SK-N-SH treated with all-trans-retinoic acid at 6 μM for 48 hours (cell line): Measurements from ENCODE around the gene C2CD3.

Experiments
- ATAC-seq: fragments of 200-7000 bp; cut with Tn5 transposase; 3 replicates; pipeline ENCODE4 v1.9.1; 2020; ENCODE audit warnings: mild to moderate bottlenecking, moderate library complexity
- ARNTL ChIP-seq: fragments of 450-650 bp; formaldehyde crosslinking; IDR thresholded peaks from 2 replicates; pipeline ENCODE4 v1.5.0; 2020; ENCODE audit warnings: low read depth, mild to moderate bottlenecking, moderate library complexity, borderline replicate concordance
- BACH2 ChIP-seq: fragments of 250-450 bp; sonication (Bioruptor Pico); IDR thresholded peaks from 2 replicates; pipeline ENCODE4 v1.9.0; 2021; ENCODE audit warnings: mild to moderate bottlenecking, borderline replicate concordance
- CSDC2 ChIP-seq: fragments of 250-450 bp; sonication (Bioruptor Pico); IDR thresholded peaks from 2 replicates; pipeline ENCODE4 v1.5.0; 2020; ENCODE audit warnings: mild to moderate bottlenecking, moderate library complexity
- ESRRG ChIP-seq: fragments of 250-450 bp; sonication (Bioruptor Pico); IDR thresholded peaks from 2 replicates; pipeline ENCODE4 v1.6.1; 2021; ENCODE audit warnings: mild to moderate bottlenecking
- ISL1 ChIP-seq: fragments of 250-450 bp; sonication (Bioruptor Pico); IDR thresholded peaks from 2 replicates; pipeline ENCODE4 v2.1.2; 2022; ENCODE audit warnings: mild to moderate bottlenecking, moderate library complexity
- OSR1 ChIP-seq: fragments of 250-450 bp; sonication (Bioruptor Pico); IDR thresholded peaks from 2 replicates; pipeline ENCODE4 v1.8.0; 2022; ENCODE audit warnings: moderate library complexity, mild to moderate bottlenecking, inconsistent platforms
- PPARA ChIP-seq: fragments of 250-450 bp; sonication (Bioruptor Pico); IDR thresholded peaks from 2 replicates; pipeline ENCODE4 v1.5.0; 2020; ENCODE audit warnings: mild to moderate bottlenecking, borderline replicate concordance
- RARB ChIP-seq: fragments of 250-450 bp; sonication (Bioruptor Pico); IDR thresholded peaks from 2 replicates; pipeline ENCODE4 v1.8.0; 2021; ENCODE audit warnings: mild to moderate bottlenecking, moderate library complexity
- SNAI2 ChIP-seq: fragments of 250-450 bp; sonication (Bioruptor Pico); IDR thresholded peaks from 2 replicates; pipeline ENCODE4 v1.5.0; 2020; ENCODE audit warnings: mild to moderate bottlenecking, moderate library complexity
- TCF4 ChIP-seq: fragments of 250-450 bp; sonication (Bioruptor Pico); IDR thresholded peaks from 2 replicates; pipeline ENCODE4 v1.8.0; 2021; ENCODE audit warnings: mild to moderate bottlenecking, moderate library complexity, borderline replicate concordance
- TOX ChIP-seq: fragments of 250-450 bp; sonication (Bioruptor Pico); IDR thresholded peaks from 2 replicates; pipeline ENCODE4 v1.8.0; 2021; ENCODE audit warnings: mild to moderate bottlenecking, moderate library complexity, borderline replicate concordance
- ZC3H10 ChIP-seq: fragments of 250-450 bp; sonication (Bioruptor Pico); IDR thresholded peaks from 2 replicates; pipeline ENCODE4 v1.5.1; 2021; ENCODE audit warnings: mild to moderate bottlenecking, moderate library complexity
- ZFP3 ChIP-seq: fragments of 250-450 bp; sonication (Bioruptor Pico); IDR thresholded peaks from 2 replicates; pipeline ENCODE4 v1.5.0; 2020; ENCODE audit warnings: mild to moderate bottlenecking, moderate library complexity
- ZFP30 ChIP-seq: fragments of 450-650 bp; formaldehyde crosslinking; IDR thresholded peaks from 2 replicates; pipeline ENCODE4 v1.5.0; 2022; ENCODE audit warnings: mild to moderate bottlenecking, moderate library complexity
- ZNF565 ChIP-seq: fragments of 450-650 bp; formaldehyde crosslinking; conservative IDR thresholded peaks from 2 replicates; pipeline ENCODE4 v1.5.0; 2020; ENCODE audit warnings: low read depth, mild to moderate bottlenecking, moderate library complexity
- ZNF70 ChIP-seq: fragments of 450-650 bp; formaldehyde crosslinking; IDR thresholded peaks from 2 replicates; pipeline ENCODE4 v1.5.0; 2020; ENCODE audit warnings: mild to moderate bottlenecking, moderate library complexity
- TF ChIP-seq, protein P1 (sequence below): fragments of 250-450 bp; sonication (Bioruptor Pico); IDR thresholded peaks from 2 replicates; pipeline ENCODE4 v1.5.1; 2020; ENCODE audit warnings: low read depth, mild to moderate bottlenecking, moderate library complexity
- TF ChIP-seq, protein P2 (sequence below): fragments of 250-450 bp; sonication (Bioruptor Pico); IDR thresholded peaks from 2 replicates; pipeline ENCODE4 v1.5.1; 2021; ENCODE audit warnings: mild to moderate bottlenecking, moderate library complexity
- TF ChIP-seq, protein P3 (sequence below): fragments of 250-450 bp; sonication (Bioruptor Pico); IDR thresholded peaks from 2 replicates; pipeline ENCODE4 v1.8.0; 2020; ENCODE audit warnings: mild to moderate bottlenecking, moderate library complexity, borderline replicate concordance
- TF ChIP-seq, protein P4 (sequence below): fragments of 250-450 bp; sonication (Bioruptor Pico); IDR thresholded peaks from 2 replicates; pipeline ENCODE4 v1.5.0; 2020; ENCODE audit warnings: mild to moderate bottlenecking, moderate library complexity
- TF ChIP-seq, protein P5 (sequence below): fragments of 250-450 bp; sonication (Bioruptor Pico); IDR thresholded peaks from 2 replicates; pipeline ENCODE4 v1.8.0; 2021; ENCODE audit warnings: low read depth, mild to moderate bottlenecking, moderate library complexity, borderline replicate concordance

C2CD3 gene

DNA sequence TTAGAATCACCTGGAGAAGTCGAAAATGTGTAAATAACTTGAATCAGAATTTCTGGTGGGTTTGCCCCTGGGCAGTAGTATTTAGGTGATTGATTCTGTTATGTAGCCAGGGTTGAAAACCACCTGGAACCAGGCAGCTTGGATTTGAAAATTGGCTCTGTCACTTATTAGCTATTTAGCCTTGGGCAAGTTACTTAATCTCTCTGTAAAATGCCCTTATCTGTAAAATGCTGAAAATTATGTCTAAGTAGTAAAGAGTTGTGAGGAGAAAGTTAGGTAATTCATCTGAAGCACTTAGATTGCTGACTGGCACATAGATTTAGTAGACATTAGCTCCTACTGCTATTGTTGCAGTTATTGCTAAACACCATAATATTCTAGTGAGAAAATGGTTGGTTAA lies 49.6 kb upstream of the C2CD3 start (continued):
- TF ChIP-seq, protein P1, sequence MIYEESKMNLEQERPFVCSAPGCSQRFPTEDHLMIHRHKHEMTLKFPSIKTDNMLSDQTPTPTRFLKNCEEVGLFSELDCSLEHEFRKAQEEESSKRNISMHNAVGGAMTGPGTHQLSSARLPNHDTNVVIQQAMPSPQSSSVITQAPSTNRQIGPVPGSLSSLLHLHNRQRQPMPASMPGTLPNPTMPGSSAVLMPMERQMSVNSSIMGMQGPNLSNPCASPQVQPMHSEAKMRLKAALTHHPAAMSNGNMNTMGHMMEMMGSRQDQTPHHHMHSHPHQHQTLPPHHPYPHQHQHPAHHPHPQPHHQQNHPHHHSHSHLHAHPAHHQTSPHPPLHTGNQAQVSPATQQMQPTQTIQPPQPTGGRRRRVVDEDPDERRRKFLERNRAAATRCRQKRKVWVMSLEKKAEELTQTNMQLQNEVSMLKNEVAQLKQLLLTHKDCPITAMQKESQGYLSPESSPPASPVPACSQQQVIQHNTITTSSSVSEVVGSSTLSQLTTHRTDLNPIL (CRISPR knock-in tag): peak; percentile 70; the same call in 1 of the 2 replicates

- no peak for ATAC-seq
- TF ChIP-seq, protein P2, sequence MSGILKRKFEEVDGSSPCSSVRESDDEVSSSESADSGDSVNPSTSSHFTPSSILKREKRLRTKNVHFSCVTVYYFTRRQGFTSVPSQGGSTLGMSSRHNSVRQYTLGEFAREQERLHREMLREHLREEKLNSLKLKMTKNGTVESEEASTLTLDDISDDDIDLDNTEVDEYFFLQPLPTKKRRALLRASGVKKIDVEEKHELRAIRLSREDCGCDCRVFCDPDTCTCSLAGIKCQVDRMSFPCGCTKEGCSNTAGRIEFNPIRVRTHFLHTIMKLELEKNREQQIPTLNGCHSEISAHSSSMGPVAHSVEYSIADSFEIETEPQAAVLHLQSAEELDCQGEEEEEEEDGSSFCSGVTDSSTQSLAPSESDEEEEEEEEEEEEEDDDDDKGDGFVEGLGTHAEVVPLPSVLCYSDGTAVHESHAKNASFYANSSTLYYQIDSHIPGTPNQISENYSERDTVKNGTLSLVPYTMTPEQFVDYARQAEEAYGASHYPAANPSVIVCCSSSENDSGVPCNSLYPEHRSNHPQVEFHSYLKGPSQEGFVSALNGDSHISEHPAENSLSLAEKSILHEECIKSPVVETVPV (CRISPR knock-in tag): no peak
- TF ChIP-seq TOX (CRISPR knock-in tag) (no peak), ESRRG (CRISPR knock-in tag) (no peak), ZFP30 (CRISPR knock-in tag) (no peak), SNAI2 (no peak), TCF4 (no peak), BACH2 (no peak)
- TF ChIP-seq, protein P3, sequence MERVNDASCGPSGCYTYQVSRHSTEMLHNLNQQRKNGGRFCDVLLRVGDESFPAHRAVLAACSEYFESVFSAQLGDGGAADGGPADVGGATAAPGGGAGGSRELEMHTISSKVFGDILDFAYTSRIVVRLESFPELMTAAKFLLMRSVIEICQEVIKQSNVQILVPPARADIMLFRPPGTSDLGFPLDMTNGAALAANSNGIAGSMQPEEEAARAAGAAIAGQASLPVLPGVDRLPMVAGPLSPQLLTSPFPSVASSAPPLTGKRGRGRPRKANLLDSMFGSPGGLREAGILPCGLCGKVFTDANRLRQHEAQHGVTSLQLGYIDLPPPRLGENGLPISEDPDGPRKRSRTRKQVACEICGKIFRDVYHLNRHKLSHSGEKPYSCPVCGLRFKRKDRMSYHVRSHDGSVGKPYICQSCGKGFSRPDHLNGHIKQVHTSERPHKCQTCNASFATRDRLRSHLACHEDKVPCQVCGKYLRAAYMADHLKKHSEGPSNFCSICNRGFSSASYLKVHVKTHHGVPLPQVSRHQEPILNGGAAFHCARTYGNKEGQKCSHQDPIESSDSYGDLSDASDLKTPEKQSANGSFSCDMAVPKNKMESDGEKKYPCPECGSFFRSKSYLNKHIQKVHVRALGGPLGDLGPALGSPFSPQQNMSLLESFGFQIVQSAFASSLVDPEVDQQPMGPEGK (CRISPR knock-in tag): no peak
- TF ChIP-seq, all 23 proteins: peak for 0
Observed at GRCh38 chr11:74212533-74212932, 41.7 kb upstream of the C2CD3 start.

DNA sequence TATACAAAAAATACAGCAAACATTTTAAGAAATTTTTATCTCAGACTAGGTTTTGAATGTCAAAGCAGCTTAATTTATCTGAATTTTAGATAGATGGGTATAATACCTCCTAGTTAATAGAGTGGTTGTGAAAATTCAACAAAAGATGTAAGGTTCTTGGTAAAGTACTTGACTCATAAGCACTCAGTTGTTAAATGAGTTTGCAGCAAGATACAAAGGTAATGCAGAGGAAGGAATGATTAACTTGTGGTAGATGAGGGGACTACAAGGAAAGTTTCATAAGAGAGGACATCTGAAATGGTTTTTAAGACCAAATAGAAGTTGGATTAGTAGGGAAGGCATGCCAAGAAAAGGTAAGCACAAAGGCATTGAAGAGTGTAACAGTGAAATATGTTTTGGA lies 37.7 kb upstream of the C2CD3 start:
- ATAC-seq: no peak
- TF ChIP-seq ZFP30 (CRISPR knock-in tag): no peak
- no peak for TF ChIP-seq CSDC2 (CRISPR knock-in tag)
- TF ChIP-seq, protein P1 (CRISPR knock-in tag): no peak
- TF ChIP-seq SNAI2: no peak
- no peak for TF ChIP-seq ZNF565 (CRISPR knock-in tag)
- TF ChIP-seq TCF4: no peak
- no peak for TF ChIP-seq ESRRG (CRISPR knock-in tag)
- TF ChIP-seq ARNTL (CRISPR knock-in tag): no peak
- no peak for TF ChIP-seq OSR1 (CRISPR knock-in tag)
- TF ChIP-seq BACH2: no peak
- no peak for TF ChIP-seq ISL1 (CRISPR knock-in tag)
- TF ChIP-seq RARB (CRISPR knock-in tag): no peak
- no peak for TF ChIP-seq ZNF70 (CRISPR knock-in tag)
- no peak for TF ChIP-seq ZFP3
- TF ChIP-seq, protein P2 (CRISPR knock-in tag): no peak

GRCh38 chr11:74206746-74207145 lies 35.9 kb upstream of the C2CD3 start:
- ATAC-seq: peak; percentile 30; the same call in 2 of the 3 replicates
- TF ChIP-seq CSDC2 (CRISPR knock-in tag) (no peak), ZNF70 (CRISPR knock-in tag) (no peak), ESRRG (CRISPR knock-in tag) (0 out of 2 replicates have a peak, but pooled peaks have one; percentile 30), TCF4 (peak; percentile 51; the same call in 1 of the 2 replicates), ZC3H10 (CRISPR knock-in tag) (no peak), PPARA (CRISPR knock-in tag) (no peak), SNAI2 (peak; percentile 79; the same call in 1 of the 2 replicates), ZFP3 (no peak), ISL1 (CRISPR knock-in tag) (peak; percentile 96)
- TF ChIP-seq, protein P4, sequence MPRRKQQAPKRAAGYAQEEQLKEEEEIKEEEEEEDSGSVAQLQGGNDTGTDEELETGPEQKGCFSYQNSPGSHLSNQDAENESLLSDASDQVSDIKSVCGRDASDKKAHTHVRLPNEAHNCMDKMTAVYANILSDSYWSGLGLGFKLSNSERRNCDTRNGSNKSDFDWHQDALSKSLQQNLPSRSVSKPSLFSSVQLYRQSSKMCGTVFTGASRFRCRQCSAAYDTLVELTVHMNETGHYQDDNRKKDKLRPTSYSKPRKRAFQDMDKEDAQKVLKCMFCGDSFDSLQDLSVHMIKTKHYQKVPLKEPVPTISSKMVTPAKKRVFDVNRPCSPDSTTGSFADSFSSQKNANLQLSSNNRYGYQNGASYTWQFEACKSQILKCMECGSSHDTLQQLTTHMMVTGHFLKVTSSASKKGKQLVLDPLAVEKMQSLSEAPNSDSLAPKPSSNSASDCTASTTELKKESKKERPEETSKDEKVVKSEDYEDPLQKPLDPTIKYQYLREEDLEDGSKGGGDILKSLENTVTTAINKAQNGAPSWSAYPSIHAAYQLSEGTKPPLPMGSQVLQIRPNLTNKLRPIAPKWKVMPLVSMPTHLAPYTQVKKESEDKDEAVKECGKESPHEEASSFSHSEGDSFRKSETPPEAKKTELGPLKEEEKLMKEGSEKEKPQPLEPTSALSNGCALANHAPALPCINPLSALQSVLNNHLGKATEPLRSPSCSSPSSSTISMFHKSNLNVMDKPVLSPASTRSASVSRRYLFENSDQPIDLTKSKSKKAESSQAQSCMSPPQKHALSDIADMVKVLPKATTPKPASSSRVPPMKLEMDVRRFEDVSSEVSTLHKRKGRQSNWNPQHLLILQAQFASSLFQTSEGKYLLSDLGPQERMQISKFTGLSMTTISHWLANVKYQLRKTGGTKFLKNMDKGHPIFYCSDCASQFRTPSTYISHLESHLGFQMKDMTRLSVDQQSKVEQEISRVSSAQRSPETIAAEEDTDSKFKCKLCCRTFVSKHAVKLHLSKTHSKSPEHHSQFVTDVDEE: 0 out of 2 replicates have a peak, but pooled peaks have one; percentile 33
- TF ChIP-seq, protein P5, sequence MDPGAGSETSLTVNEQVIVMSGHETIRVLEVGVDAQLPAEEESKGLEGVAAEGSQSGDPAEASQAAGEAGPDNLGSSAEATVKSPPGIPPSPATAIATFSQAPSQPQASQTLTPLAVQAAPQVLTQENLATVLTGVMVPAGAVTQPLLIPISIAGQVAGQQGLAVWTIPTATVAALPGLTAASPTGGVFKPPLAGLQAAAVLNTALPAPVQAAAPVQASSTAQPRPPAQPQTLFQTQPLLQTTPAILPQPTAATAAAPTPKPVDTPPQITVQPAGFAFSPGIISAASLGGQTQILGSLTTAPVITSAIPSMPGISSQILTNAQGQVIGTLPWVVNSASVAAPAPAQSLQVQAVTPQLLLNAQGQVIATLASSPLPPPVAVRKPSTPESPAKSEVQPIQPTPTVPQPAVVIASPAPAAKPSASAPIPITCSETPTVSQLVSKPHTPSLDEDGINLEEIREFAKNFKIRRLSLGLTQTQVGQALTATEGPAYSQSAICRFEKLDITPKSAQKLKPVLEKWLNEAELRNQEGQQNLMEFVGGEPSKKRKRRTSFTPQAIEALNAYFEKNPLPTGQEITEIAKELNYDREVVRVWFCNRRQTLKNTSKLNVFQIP (CRISPR knock-in tag): no peak
